ENCODE results near the gene KIFBP. TPM values are rescaled to one million over a fixed set of nuclear protein-coding genes. Genes with fewer than 3 reads are reported as not detected.
A peak's percentile ranks its signal among the peaks of the same experiment; 100 is the strongest.
"Not testable (repeated sequence)": the region's sequence is repeated elsewhere in the genome, so short reads cannot be mapped to it uniquely, and the experiment has no call there.

The KIFBP gene
- total RNA-seq, 2 experiments from 2014 or later = 9.7 to 10.9 TPM

DNA sequence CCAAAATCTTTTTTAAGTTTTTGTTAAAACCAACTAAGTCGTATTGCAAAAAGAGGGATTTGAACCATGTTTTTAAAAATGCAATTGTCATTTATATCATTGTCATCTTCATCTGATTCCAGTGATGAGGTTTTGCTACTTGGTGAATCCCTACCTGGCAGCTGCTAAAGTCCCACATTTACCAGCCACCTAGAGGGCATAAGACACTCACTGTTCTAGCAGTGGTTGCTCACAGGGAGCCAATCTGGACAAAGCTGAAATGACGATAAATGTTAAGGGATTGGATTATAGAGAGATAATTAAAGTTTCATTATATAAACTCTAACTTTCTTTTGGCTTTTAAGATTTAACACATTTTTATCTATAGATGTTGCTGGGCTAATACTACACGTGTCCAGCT is 18.7 kb downstream of the KIFBP start:
- ChIA-PET CTCF (interaction anchor here (0.7 to 4.2 kb wide), 7 partner anchors 8 to 111 kb away, joined by 3 to 97 read pairs (median 12); no protein-coding TSS in a partner anchor), POLR2A (interaction anchor here (0.6 to 1.6 kb wide), 3 partner anchors 38 to 208 kb away, joined by 3 to 4 read pairs (median 4); no protein-coding TSS in a partner anchor)
- Mint-ChIP-seq H3K27ac (no peak overlapping the region), H3K36me3 (ENCODE audit: low read depth) (peaks cover 1% of the 10 kb centered on the region), H3K4me1 (ENCODE audit: low read depth) (peaks cover 3% of the 10 kb centered on the region), H3K27me3 (no peaks in the 10 kb centered on the region), H3K9me3 (no peaks in the 10 kb centered on the region), H3K4me3 (no peak overlapping the region)
- DNase-seq (no peak), ATAC-seq (no peak)
- intact Hi-C loops (cut with micrococcal nuclease) = no loop called here
- TF ChIP-seq, protein P1, sequence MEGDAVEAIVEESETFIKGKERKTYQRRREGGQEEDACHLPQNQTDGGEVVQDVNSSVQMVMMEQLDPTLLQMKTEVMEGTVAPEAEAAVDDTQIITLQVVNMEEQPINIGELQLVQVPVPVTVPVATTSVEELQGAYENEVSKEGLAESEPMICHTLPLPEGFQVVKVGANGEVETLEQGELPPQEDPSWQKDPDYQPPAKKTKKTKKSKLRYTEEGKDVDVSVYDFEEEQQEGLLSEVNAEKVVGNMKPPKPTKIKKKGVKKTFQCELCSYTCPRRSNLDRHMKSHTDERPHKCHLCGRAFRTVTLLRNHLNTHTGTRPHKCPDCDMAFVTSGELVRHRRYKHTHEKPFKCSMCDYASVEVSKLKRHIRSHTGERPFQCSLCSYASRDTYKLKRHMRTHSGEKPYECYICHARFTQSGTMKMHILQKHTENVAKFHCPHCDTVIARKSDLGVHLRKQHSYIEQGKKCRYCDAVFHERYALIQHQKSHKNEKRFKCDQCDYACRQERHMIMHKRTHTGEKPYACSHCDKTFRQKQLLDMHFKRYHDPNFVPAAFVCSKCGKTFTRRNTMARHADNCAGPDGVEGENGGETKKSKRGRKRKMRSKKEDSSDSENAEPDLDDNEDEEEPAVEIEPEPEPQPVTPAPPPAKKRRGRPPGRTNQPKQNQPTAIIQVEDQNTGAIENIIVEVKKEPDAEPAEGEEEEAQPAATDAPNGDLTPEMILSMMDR (IDR thresholded peaks at IDR 0.05) = no peak

DNA sequence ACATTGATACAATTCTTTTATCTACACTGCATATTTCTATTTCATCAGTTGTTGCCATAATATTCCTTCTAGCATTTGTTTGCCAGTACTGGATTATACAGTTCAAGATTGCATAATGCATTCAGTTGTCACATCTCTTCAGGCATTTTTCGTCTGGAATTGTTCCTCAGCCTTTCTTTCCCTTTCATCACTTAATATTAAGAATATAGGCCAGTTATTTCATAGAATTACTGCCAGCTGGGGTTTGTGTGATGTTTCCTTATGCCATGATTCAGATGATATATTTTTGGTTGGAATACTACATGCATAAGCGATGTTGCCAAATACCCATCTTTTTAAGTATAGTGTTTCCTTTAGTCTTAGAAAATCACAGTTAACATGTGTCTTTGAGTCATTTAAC is 20.8 kb downstream of the KIFBP start:
- ATAC-seq = no peak
- Mint-ChIP-seq H3K36me3 (ENCODE audit: low read depth) (peaks cover 11% of the 10 kb centered on the region), H3K4me1 (ENCODE audit: low read depth) (peaks cover 12% of the 10 kb centered on the region), H3K27ac (no peak overlapping the region), H3K27me3 (no peaks in the 10 kb centered on the region), H3K4me3 (no peak overlapping the region), H3K9me3 (no peaks in the 10 kb centered on the region)
- ChIA-PET POLR2A (interaction anchor here (1.0 kb wide), 1 partner anchor 11 kb away, joined by 5 read pairs; no protein-coding TSS in a partner anchor), CTCF (interaction anchor here (1.0 to 1.7 kb wide), 7 partner anchors 8 to 85 kb away, joined by 3 to 7 read pairs (median 3); no protein-coding TSS in a partner anchor)
- TF ChIP-seq, protein P1 (IDR thresholded peaks at IDR 0.05) = no peak
- no peak for DNase-seq
- intact Hi-C loops (cut with micrococcal nuclease) = no loop called here

DNA sequence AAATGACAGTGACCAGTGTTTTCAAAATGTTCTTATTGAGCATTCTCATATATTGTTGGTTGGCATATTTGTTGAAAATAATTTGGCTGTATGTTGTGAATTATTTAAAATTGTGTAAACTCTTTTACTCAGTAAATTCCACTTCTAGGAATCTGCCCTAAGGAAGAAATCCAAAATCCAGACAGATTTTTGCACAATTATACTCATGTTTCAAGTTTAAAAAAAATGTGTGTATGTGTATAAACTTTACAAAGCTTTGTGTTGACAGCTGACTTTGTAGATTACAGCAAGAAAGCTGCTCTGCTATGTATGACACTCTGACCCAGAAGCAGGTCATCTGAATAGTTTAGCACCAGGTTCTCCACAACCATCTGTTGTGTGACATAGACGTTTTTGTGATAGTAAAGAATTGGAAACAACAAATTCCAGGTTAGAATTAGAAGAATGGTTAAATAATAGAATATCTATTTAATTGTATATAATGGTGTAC is 21.6 kb downstream of the KIFBP start:
- no peak overlapping the region for H3K4me3 Mint-ChIP-seq

DNA sequence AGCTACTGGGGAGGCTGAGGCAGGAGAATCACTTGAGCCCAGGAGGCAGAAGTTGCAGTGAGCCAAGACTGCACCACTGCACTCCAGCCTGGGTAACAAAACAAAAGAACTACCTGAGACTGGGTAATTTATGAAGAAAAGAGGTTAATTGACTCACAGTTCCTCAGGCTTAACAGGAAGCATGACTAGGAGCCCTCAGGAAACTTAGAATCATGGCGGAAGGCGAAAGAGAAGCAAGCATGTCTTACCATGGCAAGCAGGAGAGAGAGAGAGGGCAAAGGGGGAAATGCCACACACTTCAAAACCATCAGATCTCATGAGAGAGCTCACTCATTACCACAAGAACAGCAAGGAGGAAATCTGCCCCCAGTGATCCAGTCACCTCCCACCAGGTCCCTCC is 24.2 kb downstream of the KIFBP start:
- DNase-seq; H3K9me3 Mint-ChIP-seq; H3K4me1 Mint-ChIP-seq (ENCODE audit: low read depth); H3K27me3 Mint-ChIP-seq; H3K4me3 Mint-ChIP-seq; intact Hi-C loops (cut with micrococcal nuclease): not testable (repeated sequence)
- ATAC-seq = peak; percentile 60
- Mint-ChIP-seq H3K36me3 (ENCODE audit: low read depth) (peaks cover 12% of the 10 kb centered on the region), H3K27ac (peak overlapping the region; percentile 40)
- CTCF ChIA-PET = interaction anchor here (4.1 to 5.2 kb wide), 2 partner anchors 7 to 79 kb away, joined by 17 to 29 read pairs; no protein-coding TSS in a partner anchor
- POLR2A ChIA-PET = interaction anchor here (0.6 to 1.1 kb wide), 3 partner anchors 57 to 123 kb away, joined by 3 read pairs; partner anchors contain the start of gene DDX21

More for the DNA sequence above, 21.6 kb downstream of the KIFBP start:
- intact Hi-C loops (cut with micrococcal nuclease) = no loop called here
- ChIA-PET POLR2A (interaction anchor here (0.6 to 1.0 kb wide), 2 partner anchors 11 to 34 kb away, joined by 3 to 5 read pairs; no protein-coding TSS in a partner anchor), CTCF (interaction anchor here (0.6 to 4.1 kb wide), 7 partner anchors 8 to 212 kb away, joined by 3 to 17 read pairs (median 3); no protein-coding TSS in a partner anchor)
- H3K4me1 Mint-ChIP-seq (ENCODE audit: low read depth) = peaks cover 9% of the 10 kb centered on the region
- H3K36me3 Mint-ChIP-seq (ENCODE audit: low read depth) = peaks cover 11% of the 10 kb centered on the region
- H3K9me3 Mint-ChIP-seq = no peaks in the 10 kb centered on the region
- no peak overlapping the region for H3K27ac Mint-ChIP-seq
- TF ChIP-seq, protein P1 (IDR thresholded peaks at IDR 0.05) = no peak
- no peaks in the 10 kb centered on the region for H3K27me3 Mint-ChIP-seq
- DNase-seq = no peak
- ATAC-seq = no peak

DNA sequence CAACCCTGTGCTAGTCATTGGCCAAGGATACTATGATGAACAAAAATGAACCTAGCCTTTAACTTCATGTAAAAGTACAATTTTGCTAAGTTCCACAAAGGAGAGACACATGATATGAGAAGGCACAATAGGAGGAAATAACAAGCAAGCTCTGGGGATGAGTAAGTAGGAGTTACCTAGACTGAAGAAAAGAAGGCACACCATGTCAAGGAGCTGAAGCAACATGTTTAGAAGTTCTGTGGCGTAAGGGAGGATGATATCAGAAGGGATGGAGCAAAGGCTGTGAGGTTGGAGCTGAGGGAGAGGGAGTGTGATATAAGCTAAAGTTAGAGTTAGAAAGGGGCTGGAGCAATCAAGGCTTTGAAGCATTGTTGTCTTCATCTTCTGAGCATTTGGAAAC is 25.6 kb downstream of the KIFBP start:
- Mint-ChIP-seq H3K27ac (no peak overlapping the region), H3K9me3 (no peaks in the 10 kb centered on the region), H3K36me3 (ENCODE audit: low read depth) (peaks cover 17% of the 10 kb centered on the region), H3K4me1 (ENCODE audit: low read depth) (peaks cover 9% of the 10 kb centered on the region), H3K4me3 (no peak overlapping the region), H3K27me3 (no peaks in the 10 kb centered on the region)
- CTCF ChIA-PET = interaction anchor here (0.8 to 5.2 kb wide), 4 partner anchors 9 to 80 kb away, joined by 3 to 29 read pairs (median 4); no protein-coding TSS in a partner anchor
- no peak for DNase-seq
- ATAC-seq = no peak
- intact Hi-C loops (cut with micrococcal nuclease) = no loop called here
- POLR2A ChIA-PET = interaction anchor here (0.6 kb wide), 1 partner anchor 32 kb away, joined by 3 read pairs; no protein-coding TSS in a partner anchor
- TF ChIP-seq, protein P1 (IDR thresholded peaks at IDR 0.05) = no peak
